Activated naive CD4-positive, alpha-beta T cell treated with anti-CD3 and anti-CD28 coated beads, Interleukin-2, amount 50 U/mL, for 24 hours (primary cell): Measurements from ENCODE around the gene CRLF3.
A peak's percentile ranks its signal among the peaks of the same experiment; 100 is the strongest.
"Not testable (repeated sequence)": the region's sequence is repeated elsewhere in the genome, so short reads cannot be mapped to it uniquely, and the experiment has no call there.

ENCODE experiments used
- H3K27ac Mint-ChIP-seq: one replicate; pipeline ENCODE4 v1.8.0; 2021; ENCODE audit warnings: mild to moderate bottlenecking, mixed read lengths
- H3K27me3 Mint-ChIP-seq: one replicate; pipeline ENCODE4 v1.8.0; 2021; ENCODE audit warnings: mixed read lengths
- H3K36me3 Mint-ChIP-seq: one replicate; pipeline ENCODE4 v1.8.0; 2021; ENCODE audit warnings: mixed read lengths
- H3K4me1 Mint-ChIP-seq: one replicate; pipeline ENCODE4 v1.8.0; 2021; ENCODE audit warnings: mixed read lengths
- H3K4me3 Mint-ChIP-seq: one replicate; pipeline ENCODE4 v1.8.0; 2021; ENCODE audit warnings: mild to moderate bottlenecking, mixed read lengths
- H3K9me3 Mint-ChIP-seq: one replicate; pipeline ENCODE4 v1.8.0; 2021; ENCODE audit warnings: mixed read lengths

Gene CRLF3

GRCh38 chr17:30793282-30793977 is 31.1 kb downstream of the CRLF3 start:
- Mint-ChIP-seq H3K4me1 (peaks cover 29% of the 10 kb centered on the region), H3K27ac (peak overlapping the region; percentile 25), H3K36me3 (peaks cover 21% of the 10 kb centered on the region), H3K9me3 (no peaks in the 10 kb centered on the region), H3K4me3 (no peak overlapping the region), H3K27me3 (no peaks in the 10 kb centered on the region)

GRCh38 chr17:30790279-30790678 is 34.2 kb downstream of the CRLF3 start:
- Mint-ChIP-seq H3K36me3 (peaks cover 11% of the 10 kb centered on the region), H3K9me3 (no peaks in the 10 kb centered on the region), H3K27ac (peak overlapping the region; percentile 84), H3K4me1 (peaks cover 14% of the 10 kb centered on the region), H3K27me3 (no peaks in the 10 kb centered on the region), H3K4me3 (peak overlapping the region; percentile 34)

DNA sequence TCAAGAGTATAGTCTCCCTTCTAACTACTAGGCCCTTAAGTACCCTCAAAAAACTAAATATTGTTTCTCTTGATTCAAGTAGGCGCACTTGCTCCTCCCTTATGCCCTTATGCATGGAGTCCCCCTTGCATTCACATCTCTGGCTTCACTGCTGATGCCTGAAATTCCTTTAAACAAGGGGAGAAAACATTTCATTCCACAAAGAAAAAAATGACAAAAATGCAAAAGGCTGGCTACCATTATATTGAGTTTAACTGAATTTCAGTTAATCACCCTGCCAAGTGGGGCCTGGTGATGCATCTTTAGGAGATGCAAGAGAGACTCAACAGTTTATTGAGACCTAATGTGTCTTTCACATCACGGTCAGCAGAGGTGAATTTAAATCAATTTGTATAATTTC is 35.6 kb downstream of the CRLF3 start:
- Mint-ChIP-seq H3K27me3 (no peaks in the 10 kb centered on the region), H3K27ac (peak overlapping the region; percentile 84), H3K9me3 (no peaks in the 10 kb centered on the region), H3K4me3 (no peak overlapping the region), H3K4me1 (peaks cover 18% of the 10 kb centered on the region), H3K36me3 (peaks cover 11% of the 10 kb centered on the region)

- Mint-ChIP-seq H3K4me3 (no peak overlapping the region), H3K4me1 (peaks cover 18% of the 10 kb centered on the region), H3K27me3 (no peaks in the 10 kb centered on the region), H3K9me3 (no peaks in the 10 kb centered on the region), H3K27ac (peak overlapping the region; percentile 79), H3K36me3 (peaks cover 10% of the 10 kb centered on the region)
These were observed 42.3 kb downstream of the CRLF3 start for GRCh38 chr17:30782206-30782605.

DNA sequence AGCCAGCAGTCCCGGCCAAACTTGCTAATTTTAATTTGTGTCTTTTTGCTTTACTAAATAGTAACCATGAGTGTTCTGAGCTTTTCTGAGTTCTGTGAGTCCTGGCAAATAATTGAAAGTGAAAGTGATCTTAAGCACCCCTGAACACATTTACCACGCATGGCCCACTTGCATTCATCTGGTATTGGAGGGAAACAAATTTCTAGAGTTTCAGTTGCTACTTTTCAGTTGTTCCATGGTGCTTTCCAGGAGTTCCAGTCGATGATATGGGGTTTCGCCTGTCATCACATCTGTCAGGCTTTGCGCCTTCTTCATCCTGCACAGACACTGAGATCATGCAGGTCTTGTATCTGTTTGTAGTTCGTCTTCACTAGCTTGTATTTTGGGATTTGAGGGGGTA is 44.1 kb downstream of the CRLF3 start:
- H3K4me3 Mint-ChIP-seq: peak overlapping the region; percentile 54
- H3K36me3 Mint-ChIP-seq: peaks cover 10% of the 10 kb centered on the region
- peaks cover 18% of the 10 kb centered on the region for H3K4me1 Mint-ChIP-seq
- no peaks in the 10 kb centered on the region for H3K27me3 Mint-ChIP-seq
- no peaks in the 10 kb centered on the region for H3K9me3 Mint-ChIP-seq
- peak overlapping the region; percentile 93 for H3K27ac Mint-ChIP-seq

GRCh38 chr17:30768771-30769170 is 55.7 kb downstream of the CRLF3 start:
- H3K27me3 Mint-ChIP-seq, H3K4me3 Mint-ChIP-seq, H3K4me1 Mint-ChIP-seq, H3K9me3 Mint-ChIP-seq: not testable (repeated sequence)
- peaks cover 11% of the 10 kb centered on the region for H3K36me3 Mint-ChIP-seq
- H3K27ac Mint-ChIP-seq: peak overlapping the region; percentile 51

GRCh38 chr17:30767641-30768404 is 56.7 kb downstream of the CRLF3 start:
- H3K27ac Mint-ChIP-seq, H3K9me3 Mint-ChIP-seq, H3K27me3 Mint-ChIP-seq, H3K4me3 Mint-ChIP-seq, H3K4me1 Mint-ChIP-seq: not testable (repeated sequence)
- peaks cover 11% of the 10 kb centered on the region for H3K36me3 Mint-ChIP-seq

DNA sequence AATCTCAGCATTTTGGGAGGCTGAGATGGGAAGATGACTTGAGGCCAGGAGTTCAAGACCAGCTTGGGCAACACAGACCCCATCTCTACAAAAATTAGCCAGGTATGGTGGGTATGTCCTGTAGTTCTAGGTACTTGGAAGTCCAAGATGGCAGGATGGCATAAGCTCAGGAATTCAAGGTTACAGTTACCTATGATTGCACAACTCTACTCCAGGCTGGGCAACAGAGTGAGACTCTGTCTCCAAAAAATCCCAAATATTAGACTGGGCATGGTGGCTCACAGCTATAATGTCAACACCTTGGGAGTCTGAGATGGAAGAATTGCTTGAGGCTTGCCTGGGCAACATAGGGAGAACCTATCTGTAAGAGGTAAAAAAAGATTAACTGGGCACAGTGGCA is 63.4 kb downstream of the CRLF3 start:
- Mint-ChIP-seq H3K9me3 (no peaks in the 10 kb centered on the region), H3K36me3 (no peaks in the 10 kb centered on the region), H3K27me3 (no peaks in the 10 kb centered on the region), H3K27ac (no peak overlapping the region), H3K4me3 (no peak overlapping the region), H3K4me1 (peaks cover 6% of the 10 kb centered on the region)

DNA sequence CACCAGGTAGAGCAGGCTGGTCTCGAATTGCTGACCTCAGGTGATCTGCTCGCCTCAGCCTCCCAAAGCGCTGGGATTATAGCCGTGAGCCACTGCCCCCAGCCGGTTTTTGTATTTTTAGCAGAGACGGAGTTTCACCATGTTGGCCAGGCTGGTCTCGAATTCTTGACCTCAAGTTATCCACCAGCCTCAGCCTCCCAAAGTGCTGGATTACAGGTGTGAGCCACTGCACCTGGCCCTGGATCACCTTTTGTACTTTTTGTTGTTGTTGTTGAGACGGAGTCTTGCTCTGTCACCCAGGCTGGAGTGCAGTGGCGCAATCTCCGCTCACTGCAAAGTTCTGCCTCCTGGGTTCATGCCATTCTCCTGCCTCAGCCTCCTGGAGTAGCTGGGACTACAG is 71.2 kb downstream of the CRLF3 start:
- H3K27me3 Mint-ChIP-seq, H3K4me3 Mint-ChIP-seq, H3K9me3 Mint-ChIP-seq, H3K36me3 Mint-ChIP-seq, H3K4me1 Mint-ChIP-seq, H3K27ac Mint-ChIP-seq: not testable (repeated sequence)

DNA sequence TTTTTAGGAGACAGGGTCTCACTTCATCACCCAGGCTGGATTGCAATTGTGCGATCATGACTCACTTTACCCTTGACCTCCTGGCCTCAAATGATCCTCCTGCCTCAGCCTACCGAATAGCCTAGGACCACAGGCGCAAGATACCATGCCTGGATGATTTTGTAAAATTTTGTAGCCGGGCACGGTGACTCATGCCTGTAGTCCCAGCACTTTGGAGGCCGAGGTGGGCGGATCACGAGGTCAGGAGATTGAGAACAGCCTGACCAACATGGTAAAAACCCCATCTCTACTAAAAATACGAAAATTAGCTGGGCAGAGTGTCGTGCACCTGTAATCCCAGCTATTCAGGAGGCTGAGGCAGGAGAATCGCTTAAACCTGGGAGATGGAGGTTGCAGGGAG is 73.5 kb downstream of the CRLF3 start:
- not testable (repeated sequence) for H3K27ac Mint-ChIP-seq, H3K4me3 Mint-ChIP-seq, H3K36me3 Mint-ChIP-seq, H3K4me1 Mint-ChIP-seq, H3K9me3 Mint-ChIP-seq, H3K27me3 Mint-ChIP-seq

DNA sequence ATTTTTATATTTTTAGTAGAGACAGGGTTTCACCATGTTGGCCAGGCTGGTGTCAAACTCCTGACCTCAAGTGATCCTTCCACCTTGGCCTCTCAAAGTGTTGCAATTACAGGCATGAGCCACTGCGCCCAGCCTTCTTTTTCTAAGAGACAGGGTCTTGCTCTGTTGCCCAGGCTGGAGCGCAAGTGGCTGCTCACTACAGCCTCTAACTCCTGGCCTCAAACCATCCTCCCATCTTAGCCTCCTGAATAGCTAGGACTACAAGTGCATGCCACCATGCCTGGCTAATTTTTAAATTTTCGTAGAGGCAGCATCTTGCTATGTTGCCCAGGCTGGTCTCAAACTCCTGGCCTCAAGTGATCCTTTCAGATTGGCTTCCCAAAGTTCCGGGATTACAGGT is 76.9 kb downstream of the CRLF3 start:
- H3K9me3 Mint-ChIP-seq, H3K36me3 Mint-ChIP-seq, H3K4me3 Mint-ChIP-seq, H3K27me3 Mint-ChIP-seq, H3K27ac Mint-ChIP-seq: not testable (repeated sequence)
- peaks cover 12% of the 10 kb centered on the region for H3K4me1 Mint-ChIP-seq

DNA sequence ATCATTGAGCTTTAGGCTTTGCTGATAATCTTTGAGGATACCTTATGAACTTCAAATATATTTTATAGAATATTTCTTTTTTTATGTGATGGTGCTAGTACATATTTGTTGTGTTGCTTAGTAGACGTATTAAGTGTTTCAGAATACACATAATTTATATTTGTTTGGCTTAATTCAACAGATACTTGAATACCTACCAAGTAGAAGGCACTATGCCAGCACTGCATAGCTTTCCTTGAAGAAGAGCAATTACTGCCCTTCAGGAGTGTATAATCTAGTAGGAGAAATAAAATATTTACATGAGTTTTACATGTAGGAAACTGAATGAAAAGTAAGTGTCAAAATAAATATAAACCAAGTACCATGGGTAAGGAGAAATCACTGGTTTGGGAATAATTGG is 81.8 kb downstream of the CRLF3 start:
- H3K4me1 Mint-ChIP-seq: peaks cover 31% of the 10 kb centered on the region
- not testable (repeated sequence) for H3K9me3 Mint-ChIP-seq, H3K27me3 Mint-ChIP-seq, H3K4me3 Mint-ChIP-seq, H3K36me3 Mint-ChIP-seq, H3K27ac Mint-ChIP-seq

GRCh38 chr17:30736371-30736770 is 88.1 kb downstream of the CRLF3 start:
- not testable (repeated sequence) for H3K9me3 Mint-ChIP-seq, H3K27ac Mint-ChIP-seq, H3K27me3 Mint-ChIP-seq, H3K4me3 Mint-ChIP-seq, H3K36me3 Mint-ChIP-seq
- H3K4me1 Mint-ChIP-seq: peaks cover 43% of the 10 kb centered on the region

GRCh38 chr17:30735644-30736043 is 88.8 kb downstream of the CRLF3 start:
- H3K27me3 Mint-ChIP-seq, H3K36me3 Mint-ChIP-seq, H3K9me3 Mint-ChIP-seq: not testable (repeated sequence)
- Mint-ChIP-seq H3K4me1 (peaks cover 37% of the 10 kb centered on the region), H3K4me3 (peak overlapping the region; percentile 44), H3K27ac (peak overlapping the region; percentile 51)

DNA sequence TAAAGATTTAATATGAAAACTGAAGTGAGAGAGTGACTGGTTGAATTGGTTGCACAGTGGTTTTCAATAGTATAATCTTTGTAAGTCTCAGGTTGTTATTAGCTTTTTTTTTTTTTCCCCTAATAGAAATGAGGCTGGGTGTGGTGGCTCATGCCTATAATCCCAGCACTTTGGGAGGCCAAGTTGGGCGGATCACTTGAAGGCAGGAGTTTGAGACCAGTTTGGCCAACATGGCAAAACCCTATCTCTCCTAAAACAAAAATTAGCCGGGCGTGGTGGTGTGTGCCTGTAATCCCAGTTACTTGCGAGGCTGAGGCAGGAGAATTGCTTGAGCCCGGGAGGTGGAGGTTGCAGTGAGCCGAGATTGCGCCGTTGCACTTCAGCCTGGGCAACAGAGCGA is 89.3 kb downstream of the CRLF3 start:
- H3K4me3 Mint-ChIP-seq, H3K36me3 Mint-ChIP-seq, H3K27ac Mint-ChIP-seq, H3K9me3 Mint-ChIP-seq, H3K27me3 Mint-ChIP-seq: not testable (repeated sequence)
- peaks cover 37% of the 10 kb centered on the region for H3K4me1 Mint-ChIP-seq

DNA sequence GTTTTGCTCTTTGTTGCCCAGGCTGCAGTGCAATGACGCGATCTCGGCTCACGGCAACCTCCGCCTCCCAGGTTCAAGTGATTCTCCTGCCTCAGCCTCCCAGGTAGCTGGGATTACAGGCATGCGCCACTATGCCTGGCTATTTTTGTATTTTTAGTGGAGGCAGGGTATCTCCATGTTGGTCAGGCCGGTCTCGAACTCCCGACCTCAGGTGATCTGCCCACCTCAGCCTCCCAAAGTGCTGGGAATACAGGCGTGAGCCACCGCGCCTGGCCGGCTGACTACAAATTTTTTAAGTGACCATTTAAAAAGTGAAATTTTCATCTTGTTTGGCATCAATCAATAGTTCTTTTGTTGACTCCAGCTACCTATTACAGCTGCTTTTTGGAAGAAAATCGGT is 90.3 kb downstream of the CRLF3 start:
- H3K36me3 Mint-ChIP-seq, H3K27me3 Mint-ChIP-seq, H3K27ac Mint-ChIP-seq, H3K9me3 Mint-ChIP-seq: not testable (repeated sequence)
- H3K4me3 Mint-ChIP-seq: peak overlapping the region; percentile 58
- peaks cover 35% of the 10 kb centered on the region for H3K4me1 Mint-ChIP-seq
